HG03280 (cell line): ENCODE measurements around the gene FRMD4A.

ENCODE experiments used
- ATAC-seq: cut with Tn5 transposase; IDR thresholded peaks from one replicate; pipeline ENCODE4 v1.9.1; 2021; ENCODE audit warnings: mild to moderate bottlenecking, moderate library complexity; ENCODE audit not compliant: unreplicated experiment

FRMD4A gene

DNA sequence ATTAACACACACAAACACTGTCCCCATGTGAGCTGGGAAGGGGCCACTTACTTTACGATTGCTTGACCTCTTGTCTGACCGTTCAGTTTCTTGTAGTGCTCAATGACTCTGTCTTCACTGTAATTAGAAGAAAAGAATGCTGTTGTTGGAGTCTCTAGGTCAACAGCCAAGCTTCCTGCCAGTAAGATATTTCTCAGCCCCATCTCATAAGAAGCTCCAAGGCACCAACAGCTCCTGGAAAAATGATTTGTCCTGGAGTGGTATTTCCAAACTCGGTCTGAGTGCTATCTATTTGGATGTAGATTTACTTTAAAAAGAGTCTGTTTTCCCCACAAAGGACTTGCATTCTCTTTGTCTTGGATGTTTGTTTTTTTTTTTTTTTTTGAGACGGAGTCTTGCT, 590.3 kb downstream of the FRMD4A start:
- no peak for ATAC-seq

DNA sequence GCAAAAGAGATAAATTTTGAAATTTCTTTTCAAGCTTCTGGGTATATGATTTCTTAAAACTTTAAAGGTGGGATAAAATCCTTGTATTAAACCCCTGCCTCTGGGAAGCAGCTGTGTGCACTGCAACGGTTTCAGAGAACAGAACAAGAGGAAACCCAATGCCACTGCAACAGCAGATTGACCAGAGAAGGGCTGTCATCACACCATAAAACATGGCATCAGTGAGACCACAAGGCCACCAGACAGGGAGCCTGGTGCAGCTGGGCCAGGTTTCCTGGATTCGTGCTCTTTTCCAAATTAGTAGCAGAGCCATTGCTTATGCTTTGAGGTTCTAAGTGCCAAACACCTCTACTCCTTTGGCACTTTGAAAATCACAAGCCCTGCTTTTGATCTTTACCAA, 591.5 kb downstream of the FRMD4A start:
- no peak for ATAC-seq

DNA sequence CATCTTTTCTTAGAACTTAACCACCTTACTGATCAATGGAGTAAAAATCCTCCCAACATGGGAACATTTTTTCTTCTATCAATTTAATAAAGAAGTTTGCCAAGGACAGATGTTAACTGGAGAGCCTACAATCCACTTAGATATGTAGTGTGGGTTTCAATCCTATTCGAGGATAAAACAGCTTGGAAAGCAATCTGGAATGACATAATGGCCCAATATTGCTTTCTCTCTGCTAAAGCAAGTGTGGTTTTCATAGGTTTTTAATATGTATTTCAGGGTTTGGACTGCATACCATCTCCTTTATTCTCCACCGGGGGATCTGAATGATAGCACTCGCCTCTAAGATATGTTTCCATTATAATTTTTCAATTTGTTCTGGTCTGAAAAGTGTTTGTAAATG, 594.2 kb downstream of the FRMD4A start:
- ATAC-seq: no peak

DNA sequence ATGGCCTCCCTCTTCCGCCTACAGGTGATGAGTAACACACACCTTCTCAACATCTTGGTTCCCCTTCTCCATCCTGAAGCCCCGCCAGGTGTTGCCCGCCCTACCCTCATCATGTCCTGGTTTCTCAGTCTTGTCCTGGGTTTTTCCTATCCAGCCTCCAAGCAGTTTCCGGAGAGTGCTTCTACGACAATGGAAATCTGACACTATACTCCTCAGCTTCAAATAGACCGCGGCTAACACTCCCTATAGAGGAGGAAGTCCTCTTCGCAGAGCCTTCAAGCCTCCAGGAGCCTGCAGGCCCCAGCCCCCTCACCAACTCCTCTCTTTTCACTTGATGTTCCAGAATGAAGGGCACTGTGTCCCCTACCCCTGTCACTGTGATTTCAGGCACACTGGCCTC, 596.6 kb downstream of the FRMD4A start:
- ATAC-seq: no peak

DNA sequence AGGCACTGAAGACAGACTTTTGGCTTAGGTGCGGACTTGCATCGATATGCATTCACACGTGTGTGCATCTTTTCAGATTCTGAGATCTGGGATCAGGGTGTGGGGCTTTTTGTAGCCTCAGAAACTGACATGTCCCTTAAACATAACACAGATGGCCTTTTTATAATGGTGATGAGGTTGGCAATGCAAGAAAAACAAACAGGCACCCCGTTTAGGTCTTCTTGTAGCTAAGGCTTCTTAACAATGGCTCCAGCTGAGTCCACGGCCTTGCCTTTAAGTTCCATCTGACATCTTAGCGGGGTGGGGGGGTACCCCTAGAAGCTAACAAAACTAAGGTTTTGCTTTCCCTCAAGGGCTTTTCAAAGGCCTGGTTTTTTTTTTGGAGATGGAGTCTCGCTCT, 597.7 kb downstream of the FRMD4A start:
- ATAC-seq: no peak

DNA sequence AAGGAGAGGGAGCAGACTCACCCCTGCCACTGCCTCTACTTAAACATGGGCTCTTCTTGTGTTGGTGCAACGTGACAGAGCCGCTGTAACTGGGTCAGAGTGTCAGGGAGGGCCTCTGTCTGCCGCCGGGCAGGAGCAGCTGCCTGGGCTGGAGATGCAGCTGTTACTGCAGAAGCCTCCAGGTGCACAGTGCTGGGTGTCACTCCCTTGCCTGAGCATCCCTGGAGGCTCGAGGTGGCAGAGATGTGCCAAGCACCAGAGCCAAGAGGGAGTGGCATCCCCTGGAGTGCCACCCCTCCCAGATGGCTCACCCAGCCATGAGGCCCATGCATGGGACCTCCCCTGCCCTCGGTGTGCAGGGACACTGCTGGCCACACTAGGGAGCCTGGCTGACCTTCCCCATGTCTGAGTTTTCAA, 598.3 kb downstream of the FRMD4A start:
- ATAC-seq: no peak

DNA sequence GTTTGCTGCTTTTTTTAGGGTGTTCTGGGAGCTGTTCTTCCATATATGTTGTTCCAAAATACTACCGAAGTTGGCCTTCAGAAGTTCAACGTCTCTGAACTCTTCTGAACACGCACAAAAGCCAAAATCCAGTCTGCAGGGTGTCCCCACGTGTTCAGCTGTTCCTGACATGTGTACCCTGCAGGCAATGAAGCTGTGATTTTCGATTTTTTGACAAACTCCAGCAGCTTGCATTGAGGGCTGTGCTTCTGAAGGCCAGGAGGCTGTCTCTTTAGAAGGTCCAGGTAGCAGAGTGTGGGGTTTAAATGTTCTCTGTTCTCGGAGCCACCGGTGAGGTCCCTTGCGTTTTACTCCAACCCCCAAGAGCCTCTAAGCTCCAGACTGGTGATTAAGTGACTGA, 598.9 kb downstream of the FRMD4A start:
- no peak for ATAC-seq

DNA sequence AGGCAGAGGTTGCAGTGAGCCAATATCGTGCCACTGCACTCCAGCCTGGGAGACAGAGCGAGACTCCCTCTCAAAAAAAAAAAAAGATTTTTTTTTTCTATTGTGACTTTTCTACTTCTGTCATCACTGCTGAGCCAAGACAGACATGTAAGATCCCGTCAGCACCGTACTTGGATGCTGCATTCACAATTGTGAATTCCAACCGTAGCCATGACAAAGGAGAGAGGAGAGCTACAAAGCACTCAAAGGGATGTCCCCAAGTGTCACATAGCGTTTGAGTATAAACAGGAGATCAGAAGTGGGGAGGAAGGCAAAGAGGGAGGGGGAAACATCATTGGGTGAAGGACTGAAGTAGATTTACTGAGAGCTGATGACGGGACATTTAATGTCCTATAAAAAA, 599.8 kb downstream of the FRMD4A start:
- ATAC-seq: no peak

DNA sequence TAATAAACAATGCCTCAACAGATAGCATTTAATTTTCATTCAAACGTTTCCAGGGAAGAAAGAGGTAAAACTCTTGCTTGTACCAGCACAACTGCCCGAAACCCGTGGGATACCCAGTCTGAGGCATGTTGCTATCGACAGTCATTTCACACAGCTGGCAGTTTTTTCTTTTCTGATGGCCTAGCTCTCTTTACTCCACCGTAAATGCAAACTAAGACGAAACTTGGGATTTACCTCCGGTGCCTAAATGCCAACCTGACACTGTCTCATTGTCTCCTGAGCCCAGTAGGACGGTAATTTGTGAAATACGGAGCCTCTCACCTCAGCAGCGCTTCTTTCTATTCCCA, 600.4 kb downstream of the FRMD4A start:
- no peak for ATAC-seq

DNA sequence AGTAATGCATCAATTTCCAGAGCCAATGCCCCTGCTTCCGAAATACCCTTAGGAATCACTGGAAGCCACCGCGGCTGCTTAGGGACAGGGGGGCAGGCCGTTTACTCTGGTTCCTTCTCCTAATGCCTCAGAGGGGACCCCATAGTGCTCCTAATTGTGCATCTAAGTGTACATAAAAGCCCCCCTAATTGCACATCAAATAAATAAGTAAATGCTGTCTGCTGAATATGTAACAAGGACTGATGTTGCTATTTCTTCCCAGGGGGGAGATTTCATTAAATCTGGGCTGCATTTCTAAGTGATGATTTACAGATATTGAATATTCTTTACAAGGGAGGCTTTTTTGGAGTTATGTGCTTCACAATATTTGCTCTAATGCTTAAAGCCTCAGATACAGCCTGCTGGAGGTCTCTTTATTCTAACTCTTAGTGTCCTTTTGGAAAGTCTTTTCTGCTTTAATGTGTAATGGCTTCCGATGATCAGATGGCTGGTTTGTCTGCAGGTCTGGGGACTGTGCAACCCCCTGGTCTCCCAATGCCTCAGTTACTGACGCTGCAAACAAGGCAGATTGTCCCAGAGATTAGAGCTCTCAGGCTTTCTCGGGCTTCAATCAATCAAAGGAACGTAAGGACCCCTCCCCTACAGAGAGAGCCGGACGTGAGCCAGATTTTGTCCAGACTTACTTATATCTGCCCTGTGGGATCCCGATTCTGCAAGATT, 601.0 kb downstream of the FRMD4A start:
- no peak for ATAC-seq

DNA sequence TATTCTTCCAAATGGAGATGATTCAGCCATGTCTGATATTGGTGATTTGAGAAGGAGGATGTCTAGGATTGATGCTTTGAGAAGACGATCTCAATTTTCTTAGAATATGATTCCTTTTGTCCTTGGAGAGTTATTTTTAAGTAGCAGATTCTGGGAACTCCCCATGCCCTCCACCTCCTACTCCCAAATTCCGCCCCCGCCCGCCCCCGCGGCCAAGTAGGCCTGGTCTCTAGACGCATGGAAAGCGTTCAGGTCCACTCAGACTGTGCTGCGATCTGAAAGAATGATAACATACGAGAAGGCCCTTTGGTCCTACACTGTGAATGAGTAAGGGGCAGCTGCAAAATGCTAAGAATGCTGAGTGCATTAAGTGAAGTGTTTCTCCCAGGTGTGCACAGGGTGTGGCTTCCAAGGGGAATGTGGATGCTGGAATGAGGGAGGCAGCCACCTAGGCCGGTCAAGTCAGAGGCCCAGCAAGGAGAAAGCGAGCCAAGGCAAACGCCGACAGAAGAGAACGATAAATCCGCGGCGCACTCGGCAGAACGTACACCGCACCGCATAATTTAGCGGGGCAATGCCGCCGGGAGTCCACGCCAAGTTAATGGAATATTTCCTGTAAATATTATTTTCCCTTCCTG, 601.7 kb downstream of the FRMD4A start:
- ATAC-seq: no peak

DNA sequence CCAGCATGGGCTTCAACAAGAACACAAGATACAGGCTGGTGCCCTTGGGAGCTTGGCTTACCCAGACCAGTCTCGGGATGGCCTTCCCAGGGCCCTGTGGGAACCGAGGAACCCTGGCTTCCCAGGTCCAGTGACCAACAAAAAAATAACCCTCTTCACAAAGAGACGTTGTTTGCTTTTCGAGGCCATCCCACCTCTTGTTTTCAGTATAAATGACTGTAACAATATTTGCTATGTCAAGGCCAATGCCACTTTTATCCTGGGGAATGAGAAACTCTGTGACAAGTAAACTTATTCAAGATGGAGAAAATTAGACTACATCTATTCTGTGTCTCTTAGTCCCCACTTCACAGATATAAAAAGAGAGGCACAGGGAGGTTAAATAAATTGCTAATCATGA, 605.1 kb downstream of the FRMD4A start:
- ATAC-seq: no peak

DNA sequence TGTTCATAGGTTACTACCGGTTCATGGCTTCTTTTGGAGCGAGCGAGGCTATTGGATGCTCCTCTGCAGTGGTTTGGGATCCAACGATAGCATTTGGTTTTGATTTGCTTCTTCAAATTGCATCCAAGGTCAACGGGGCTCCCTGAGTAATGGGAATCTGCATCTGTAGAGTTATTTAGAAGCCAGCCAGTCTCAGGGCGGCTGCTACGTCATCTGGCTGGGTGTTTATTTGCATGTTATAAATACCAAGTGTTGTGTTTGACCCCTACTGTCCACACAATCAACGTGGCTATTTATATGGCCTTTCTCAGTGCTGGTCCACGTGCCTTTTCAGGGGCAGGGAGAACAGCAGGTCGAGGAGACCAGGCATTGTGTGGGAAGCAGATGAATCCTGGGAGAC, 606.2 kb downstream of the FRMD4A start:
- ATAC-seq: no peak

DNA sequence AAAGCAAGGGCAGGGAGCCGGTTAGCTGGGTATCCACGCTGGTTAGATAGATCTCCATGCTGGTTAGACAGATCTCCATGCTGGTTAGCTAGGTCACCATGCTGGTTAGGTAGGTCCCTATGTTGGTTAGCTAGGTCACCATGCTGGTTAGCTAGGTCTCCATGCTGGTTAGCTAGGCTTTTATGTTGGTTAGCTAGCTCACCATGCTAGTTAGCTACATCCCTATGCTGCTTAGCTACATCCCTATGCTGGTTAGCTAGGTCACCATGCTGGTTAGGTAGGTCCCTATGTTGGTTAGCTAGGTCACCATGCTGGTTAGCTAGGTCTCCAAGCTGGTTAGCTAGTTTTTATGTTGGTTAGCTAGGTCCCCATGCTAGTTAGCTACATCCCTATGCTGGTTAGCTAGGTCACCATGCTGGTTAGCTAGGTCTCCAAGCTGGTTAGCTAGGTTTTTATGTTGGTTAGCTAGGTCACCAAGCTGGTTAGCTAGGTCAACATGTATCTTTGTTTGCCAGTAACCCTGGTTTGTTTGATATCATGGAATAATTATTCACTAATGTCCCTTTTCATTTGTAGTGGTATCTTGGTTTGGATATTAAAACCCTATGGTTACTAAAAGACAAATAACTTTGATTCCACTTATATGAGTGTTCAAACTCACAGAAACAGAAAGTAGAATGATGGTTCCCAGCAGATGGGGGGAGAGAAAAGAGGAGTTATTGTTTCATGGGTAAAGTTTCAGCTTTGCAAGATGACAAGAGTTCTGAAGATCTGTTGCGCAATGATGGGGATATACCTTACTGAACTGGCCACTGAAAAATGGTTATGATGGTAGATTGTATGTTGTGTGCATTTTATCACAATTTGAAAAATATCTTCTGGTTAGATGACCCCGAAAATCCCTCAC, 607.7 kb downstream of the FRMD4A start:
- no peak for ATAC-seq

DNA sequence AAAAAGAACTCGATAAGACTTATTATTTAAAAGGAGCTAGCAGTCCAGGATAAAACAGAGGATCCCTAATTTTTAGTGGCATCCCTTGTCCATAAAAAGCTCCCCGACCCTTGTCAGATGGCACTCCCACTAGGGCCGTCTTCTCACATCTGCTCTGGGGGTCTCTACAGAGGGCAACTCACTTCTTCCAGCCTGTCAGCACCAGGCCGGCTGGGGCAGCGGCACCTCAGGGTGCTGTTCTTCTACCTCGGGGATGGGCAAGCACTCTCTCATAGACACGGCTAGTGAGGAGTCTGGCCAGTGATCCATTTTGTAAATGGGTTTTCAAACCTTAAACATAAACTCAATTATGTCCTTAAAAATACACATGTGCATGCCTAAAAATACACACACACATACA, 609.2 kb downstream of the FRMD4A start:
- ATAC-seq: no peak

DNA sequence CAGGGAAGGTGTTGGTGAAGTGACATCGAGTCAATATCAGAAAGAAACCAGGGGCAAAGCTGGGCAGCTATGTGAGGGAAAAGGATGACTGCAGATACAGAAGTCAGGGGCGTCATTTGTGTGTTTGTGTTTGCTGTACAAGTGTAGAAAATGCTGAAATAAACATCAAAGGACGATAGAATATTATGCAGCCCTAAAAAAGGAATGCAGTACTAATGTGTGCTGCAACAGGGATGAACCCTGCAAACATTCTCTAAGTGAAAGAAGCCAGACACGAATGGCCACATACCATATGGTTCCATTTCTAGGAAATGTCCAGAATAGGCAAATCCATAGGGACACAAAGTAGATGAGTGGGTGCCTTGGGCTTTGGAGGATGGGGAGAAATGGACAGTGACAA, 610.0 kb downstream of the FRMD4A start:
- ATAC-seq: no peak

DNA sequence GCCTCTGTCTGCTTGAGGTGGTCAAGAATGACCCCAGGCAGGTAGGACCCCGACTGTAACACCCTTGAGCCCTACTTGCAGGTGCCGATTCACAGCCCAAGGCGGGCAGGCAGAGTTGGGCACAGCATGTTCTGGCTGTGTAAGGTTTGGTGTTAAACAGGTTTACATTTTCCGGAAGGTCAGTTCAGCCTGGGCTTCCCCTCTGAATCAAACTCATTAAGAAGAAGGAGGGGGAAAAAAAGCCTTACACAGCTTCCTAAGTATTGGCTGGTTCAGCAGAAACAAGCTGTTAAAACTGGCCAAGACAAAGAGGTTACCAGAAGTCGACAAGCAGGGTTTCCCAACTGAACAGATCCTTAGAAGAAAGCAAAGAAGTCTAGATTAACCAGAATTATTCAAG, 611.3 kb downstream of the FRMD4A start:
- ATAC-seq: no peak

DNA sequence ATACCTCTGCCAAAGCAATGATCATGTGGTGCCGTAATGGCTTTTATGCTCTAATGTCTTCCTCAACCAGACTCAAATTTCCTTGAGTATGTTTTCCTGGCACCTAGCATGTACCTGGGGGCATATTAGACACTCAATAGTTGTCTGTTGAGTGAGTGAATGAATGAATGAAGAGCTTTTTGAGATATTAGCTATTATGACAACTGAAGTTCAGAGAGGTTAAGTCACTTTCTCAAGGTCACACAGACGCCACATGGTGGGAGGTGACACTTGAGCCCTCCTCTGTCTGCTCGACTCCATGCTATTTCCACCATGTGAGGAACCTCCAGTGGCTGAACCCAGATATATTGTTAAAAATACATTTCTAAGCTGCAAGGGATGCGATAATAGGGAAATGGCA, 611.9 kb downstream of the FRMD4A start:
- ATAC-seq: no peak

DNA sequence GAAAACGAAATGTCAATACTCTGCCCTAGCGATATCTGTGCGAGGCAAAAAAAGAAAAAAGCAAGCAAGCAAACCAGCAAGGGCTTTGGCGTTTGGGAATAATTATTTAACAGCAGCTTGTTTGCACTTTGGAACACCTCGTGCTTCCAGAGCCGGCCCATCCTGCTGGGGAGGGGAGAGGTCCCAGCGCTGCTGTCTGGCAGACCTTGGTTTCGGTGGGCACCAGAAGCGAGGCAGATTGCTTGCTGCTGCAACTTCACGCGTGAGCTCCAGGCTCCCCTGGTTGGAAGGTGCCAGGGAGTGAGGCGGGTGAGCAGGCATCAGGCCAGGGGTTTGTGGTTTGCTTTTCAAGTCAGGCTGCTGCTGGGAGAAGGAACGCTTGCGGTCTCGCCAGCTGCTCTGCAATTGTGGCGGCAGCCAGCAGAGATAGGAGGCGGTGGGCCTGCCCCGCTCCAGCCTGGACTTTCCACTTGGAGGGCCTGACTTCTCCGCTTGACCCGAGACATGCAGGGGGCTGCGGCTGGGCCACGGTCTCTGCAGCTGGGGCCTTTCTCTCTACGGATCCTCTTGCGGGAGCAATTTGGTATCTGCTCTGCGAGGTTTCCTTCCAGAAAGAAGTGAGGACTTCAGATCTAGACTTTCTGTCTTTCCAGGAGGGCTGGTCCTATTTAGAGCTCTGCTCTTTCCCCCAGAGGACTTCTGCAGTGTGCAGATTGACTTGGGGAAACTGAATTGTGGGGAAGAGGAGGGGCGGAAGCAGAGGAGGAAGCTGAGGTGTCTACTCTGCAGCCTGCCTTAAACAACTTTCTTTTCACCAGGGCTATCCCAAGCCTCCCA, 612.6 kb downstream of the FRMD4A start:
- no peak for ATAC-seq

DNA sequence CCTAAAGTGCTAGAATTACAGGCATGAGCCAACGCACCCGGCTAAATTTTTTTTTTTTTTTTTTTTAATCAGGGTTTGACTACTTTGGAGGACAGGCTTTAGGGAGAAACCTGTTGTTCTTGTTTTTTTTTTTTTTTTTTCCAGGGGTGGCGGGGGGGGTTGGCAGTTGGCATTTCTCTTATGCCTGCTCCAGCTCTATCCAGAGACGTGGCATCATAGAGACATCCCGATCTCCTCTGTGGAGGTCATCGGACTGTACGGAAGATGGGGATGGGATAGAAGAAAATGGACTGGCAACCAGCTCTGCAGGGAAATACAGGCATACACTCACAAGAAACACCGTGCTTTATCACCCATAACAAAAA, 613.2 kb downstream of the FRMD4A start:
- ATAC-seq: no peak
